Measurements from ENCODE around the gene MUC7. TPM values are rescaled to one million over a fixed set of nuclear protein-coding genes. Genes with fewer than 3 reads are reported as not detected.

MUC7 gene
- not detected for total RNA-seq
- polyA plus RNA-seq (ENCODE audit: insufficient read depth, low read depth, low replicate concordance) = 0.80 TPM
- long read RNA-seq, donor 1 = 0 reads
- long read RNA-seq, donor 2 = 0 reads

DNA sequence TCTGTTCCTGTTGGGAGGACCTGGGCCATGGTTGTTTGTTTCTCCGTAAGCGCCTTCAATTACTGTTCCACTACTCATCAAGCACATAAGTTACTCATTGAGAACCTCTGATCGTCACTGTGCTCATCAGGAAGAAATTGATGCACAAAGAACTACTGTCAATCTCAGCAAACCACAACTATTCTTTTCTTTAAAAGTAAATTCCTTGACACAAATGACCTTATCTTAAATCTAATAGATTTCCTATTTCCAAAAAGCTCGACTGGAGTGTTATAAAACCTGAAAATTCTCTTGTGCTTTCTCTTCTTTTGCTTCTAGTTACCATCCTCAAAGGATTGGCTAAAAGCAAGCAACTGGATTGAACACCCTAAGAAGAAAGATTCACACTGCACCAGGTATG, at the start of gene MUC7:
TSS of gene MUC7 (plus strand) at position 301 of the 400 bp plus-strand sequence. CDS start 1,825 bp downstream, outside the sequence.
- TF ChIP-seq POLR2A (IDR thresholded peaks at IDR 0.05) = no peak
- TF ChIP-seq, protein P1, sequence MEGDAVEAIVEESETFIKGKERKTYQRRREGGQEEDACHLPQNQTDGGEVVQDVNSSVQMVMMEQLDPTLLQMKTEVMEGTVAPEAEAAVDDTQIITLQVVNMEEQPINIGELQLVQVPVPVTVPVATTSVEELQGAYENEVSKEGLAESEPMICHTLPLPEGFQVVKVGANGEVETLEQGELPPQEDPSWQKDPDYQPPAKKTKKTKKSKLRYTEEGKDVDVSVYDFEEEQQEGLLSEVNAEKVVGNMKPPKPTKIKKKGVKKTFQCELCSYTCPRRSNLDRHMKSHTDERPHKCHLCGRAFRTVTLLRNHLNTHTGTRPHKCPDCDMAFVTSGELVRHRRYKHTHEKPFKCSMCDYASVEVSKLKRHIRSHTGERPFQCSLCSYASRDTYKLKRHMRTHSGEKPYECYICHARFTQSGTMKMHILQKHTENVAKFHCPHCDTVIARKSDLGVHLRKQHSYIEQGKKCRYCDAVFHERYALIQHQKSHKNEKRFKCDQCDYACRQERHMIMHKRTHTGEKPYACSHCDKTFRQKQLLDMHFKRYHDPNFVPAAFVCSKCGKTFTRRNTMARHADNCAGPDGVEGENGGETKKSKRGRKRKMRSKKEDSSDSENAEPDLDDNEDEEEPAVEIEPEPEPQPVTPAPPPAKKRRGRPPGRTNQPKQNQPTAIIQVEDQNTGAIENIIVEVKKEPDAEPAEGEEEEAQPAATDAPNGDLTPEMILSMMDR (IDR thresholded peaks at IDR 0.05) = no peak
- 85% methylated on average over 4 of the region's 4 CpGs for WGBS, 2 donors

DNA sequence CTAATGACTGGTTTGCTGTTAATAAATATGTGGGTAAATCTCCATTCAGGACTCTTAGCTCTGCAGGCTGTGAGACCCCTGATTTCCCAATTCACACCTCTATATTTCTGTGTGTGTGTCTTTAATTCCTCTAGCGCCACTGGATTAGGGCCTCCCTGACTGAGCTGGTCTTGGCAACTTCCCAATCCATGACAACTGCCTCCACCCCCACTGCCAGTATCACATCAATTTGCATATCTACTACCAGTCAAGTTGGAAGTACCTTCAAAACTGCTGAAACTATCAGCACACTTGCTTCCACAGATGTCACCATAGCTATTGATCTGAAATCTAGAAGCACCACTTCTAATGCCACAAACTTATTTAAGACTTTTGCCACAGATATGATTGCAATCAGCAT, 46.7 kb upstream of the MUC7 start:
- no peak for DNase-seq
- H3K4me3 ChIP-seq = no peak overlapping the region

More for the DNA sequence above, at the start of gene MUC7:
- Histone ChIP-seq H3K27ac (no peak within 1 kb of the TSS), H3K9me3 (no peaks in the 10 kb centered on the region), H3K4me3 (no peak within 1 kb of the TSS), H3K36me3 (ENCODE audit: low read depth, missing control alignments) (no peaks in the 10 kb centered on the region), H3K27me3 (no peaks in the 10 kb centered on the region), H3K4me1 (no peaks in the 10 kb centered on the region)
- intact Hi-C loops (cut with DNase I; ENCODE audit: low total_unique reads) = no loop called here
- no peak for DNase-seq

DNA sequence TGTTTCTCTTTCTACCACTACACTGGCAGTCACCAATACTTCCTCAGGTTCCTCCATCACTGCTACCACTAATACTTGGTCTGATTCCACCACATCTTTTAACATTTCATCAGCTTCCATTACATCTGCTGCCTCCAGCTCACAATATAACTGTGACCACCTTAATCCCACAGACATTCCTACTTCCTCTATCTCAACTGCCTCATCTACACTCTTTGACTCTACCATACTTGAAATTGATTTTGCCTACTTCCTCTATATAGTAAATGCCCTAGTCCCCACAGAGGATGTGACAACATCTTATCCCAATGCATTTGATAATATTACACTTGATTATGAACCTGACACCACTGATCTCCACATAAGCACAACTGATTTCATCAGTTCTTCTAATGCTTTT, 45.2 kb upstream of the MUC7 start:
- no peak overlapping the region for H3K27ac ChIP-seq
- no peaks in the 10 kb centered on the region for H3K4me1 ChIP-seq
- H3K27me3 ChIP-seq = no peaks in the 10 kb centered on the region
- no peak for DNase-seq
- H3K4me3 ChIP-seq = no peak overlapping the region
- intact Hi-C loops (cut with DNase I; ENCODE audit: low total_unique reads) = no loop called here
- TF ChIP-seq, protein P1 (IDR thresholded peaks at IDR 0.05) = no peak
- H3K36me3 ChIP-seq (ENCODE audit: low read depth, missing control alignments) = no peaks in the 10 kb centered on the region
- no peaks in the 10 kb centered on the region for H3K9me3 ChIP-seq

More for the DNA sequence above, 46.7 kb upstream of the MUC7 start:
- Histone ChIP-seq H3K9me3 (no peaks in the 10 kb centered on the region), H3K4me1 (no peaks in the 10 kb centered on the region), H3K27ac (no peak overlapping the region), H3K36me3 (ENCODE audit: low read depth, missing control alignments) (no peaks in the 10 kb centered on the region), H3K27me3 (no peaks in the 10 kb centered on the region)
- TF ChIP-seq, protein P1 (IDR thresholded peaks at IDR 0.05) = no peak
- TF ChIP-seq POLR2A (IDR thresholded peaks at IDR 0.05) = no peak
- WGBS, 2 donors = 43 to 80% methylated on average over 1 of the region's 1 CpG
- intact Hi-C loops (cut with DNase I; ENCODE audit: low total_unique reads) = no loop called here

DNA sequence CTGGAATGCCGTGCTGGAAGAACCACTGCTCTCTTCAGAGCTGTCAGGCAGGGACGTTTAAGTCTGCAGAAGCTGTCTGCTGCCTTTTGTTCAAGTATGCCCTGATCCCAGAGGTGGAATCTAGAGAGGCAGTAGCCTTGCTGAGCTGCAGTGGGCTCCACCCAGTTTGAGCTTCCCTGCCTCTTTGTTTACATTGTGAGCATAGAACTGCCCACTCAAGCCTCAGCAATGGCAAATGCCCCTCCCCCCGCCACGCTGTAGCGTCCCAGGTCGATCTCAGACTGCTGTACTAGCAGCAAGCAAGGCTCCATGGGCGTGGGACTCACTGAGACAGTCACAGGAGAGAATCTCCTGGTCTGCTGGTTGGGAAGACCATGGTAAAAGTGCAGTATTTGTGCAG, 34.8 kb upstream of the MUC7 start:
- no peaks in the 10 kb centered on the region for H3K27me3 ChIP-seq
- intact Hi-C loops (cut with DNase I; ENCODE audit: low total_unique reads) = no loop called here
- no peak overlapping the region for H3K4me3 ChIP-seq
- H3K36me3 ChIP-seq (ENCODE audit: low read depth, missing control alignments) = no peaks in the 10 kb centered on the region
- H3K9me3 ChIP-seq = no peaks in the 10 kb centered on the region
- no peak for DNase-seq
- whole genome bisulfite sequencing, 2 donors = 63 to 80% methylated on average over 3 to 6 of the region's 7 CpGs
- H3K4me1 ChIP-seq = no peaks in the 10 kb centered on the region
- H3K27ac ChIP-seq = no peak overlapping the region
- TF ChIP-seq, protein P1 (IDR thresholded peaks at IDR 0.05) = no peak
- TF ChIP-seq POLR2A (IDR thresholded peaks at IDR 0.05) = no peak

DNA sequence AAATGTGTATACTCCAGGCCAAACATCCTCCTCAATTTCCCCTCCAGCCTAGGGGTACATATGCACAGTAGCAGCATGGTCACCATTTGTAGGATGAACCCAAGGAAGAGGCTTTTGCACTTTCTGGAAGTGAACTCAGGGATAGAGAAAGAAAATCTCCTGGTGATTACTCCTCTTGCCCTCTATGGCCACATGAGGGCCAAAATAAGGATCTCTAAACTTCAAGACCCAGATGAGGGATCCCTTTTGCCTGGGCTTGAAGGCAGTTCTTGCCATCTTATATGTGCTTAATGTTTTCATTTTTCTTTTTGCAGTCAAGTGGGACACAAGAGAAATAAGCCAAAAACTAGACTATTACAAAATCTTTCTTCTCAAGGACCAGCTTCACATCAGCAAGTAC, 29.5 kb upstream of the MUC7 start:
- intact Hi-C loops (cut with DNase I; ENCODE audit: low total_unique reads) = no loop called here
- Histone ChIP-seq H3K4me3 (no peak overlapping the region), H3K36me3 (ENCODE audit: low read depth, missing control alignments) (no peaks in the 10 kb centered on the region), H3K9me3 (no peaks in the 10 kb centered on the region), H3K27ac (no peak overlapping the region), H3K27me3 (no peaks in the 10 kb centered on the region), H3K4me1 (no peaks in the 10 kb centered on the region)
- no peak for DNase-seq
- TF ChIP-seq POLR2A (IDR thresholded peaks at IDR 0.05) = no peak
- TF ChIP-seq, protein P1 (IDR thresholded peaks at IDR 0.05) = no peak
